Kidney glomerular epithelial cell (primary cell): ENCODE measurements around the gene THAP2.

ENCODE experiments used
- DNase-seq: peaks from one replicate; lab custom pipeline; 2025; lab: John Stamatoyannopoulos, UW

Gene THAP2

DNA sequence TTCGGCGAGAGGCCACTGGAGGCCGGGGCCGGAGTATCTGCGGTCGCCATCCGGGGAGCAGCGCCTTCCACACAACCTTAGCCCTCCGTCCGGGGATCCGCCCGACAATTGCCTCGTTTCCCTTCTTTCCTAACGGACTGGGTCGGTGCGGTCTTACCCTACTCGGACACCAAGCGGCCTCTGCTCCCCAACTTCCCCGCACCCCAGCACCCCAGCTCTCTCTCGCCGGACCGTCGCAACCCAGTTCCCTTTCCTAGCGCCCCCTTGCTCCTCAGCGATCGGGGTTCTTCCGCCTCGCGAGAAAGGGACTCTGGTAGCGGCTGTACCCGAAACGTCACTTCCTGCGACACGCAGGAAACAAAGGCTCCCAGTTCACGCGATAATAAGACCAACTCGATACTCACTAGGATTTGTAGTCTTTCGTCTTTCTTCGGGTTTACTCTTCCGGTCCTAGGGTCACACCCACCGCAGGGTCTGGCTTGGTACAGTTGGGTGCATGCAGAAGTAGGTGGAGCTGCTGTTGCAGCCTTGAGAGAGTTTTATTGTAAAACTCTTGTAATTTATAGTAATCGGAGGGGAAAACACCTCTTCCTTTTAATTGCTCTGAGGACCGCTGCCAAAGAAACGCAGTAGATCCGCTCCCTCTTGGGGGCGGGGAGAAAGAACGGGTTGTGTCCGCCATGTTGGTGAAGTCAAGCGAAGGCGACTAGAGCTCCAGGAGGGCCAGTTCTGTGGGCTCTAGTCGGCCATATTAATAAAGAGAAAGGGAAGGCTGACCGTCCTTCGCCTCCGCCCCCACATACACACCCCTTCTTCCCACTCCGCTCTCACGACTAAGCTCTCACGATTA lies at the start of gene THAP2, which contains the start of gene ZFC3H1:
THAP2 (plus strand) TSS at position 741 of the 850 bp plus-strand sequence. CDS start 209 bp downstream, outside the sequence.
ZFC3H1 (minus strand) TSS at position 288 of the 850 bp plus-strand sequence; CDS start at position 50, 238 bp downstream.
- peak; percentile 99 for DNase-seq

DNA sequence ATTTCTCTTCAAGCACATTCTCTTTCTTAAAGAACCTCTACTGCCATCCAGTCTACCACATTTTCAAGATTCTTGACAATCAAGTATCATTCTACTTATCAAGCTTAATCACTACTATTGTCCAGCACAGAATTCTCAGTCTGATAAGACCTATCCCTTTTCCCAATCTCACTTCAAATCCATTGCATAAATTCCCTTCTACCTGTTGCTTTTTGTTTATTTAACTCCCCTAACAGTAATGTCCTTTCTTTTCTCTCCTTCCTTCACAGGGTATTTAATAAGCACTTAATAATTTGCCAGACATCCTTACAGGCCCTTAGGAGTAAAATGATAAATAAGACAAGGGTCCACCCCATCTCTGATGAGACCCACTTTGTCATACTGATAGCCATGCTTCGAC lies 42.2 kb upstream of the THAP2 start:
- no peak for DNase-seq

GRCh38 chr12:71625476-71625875 lies 38.6 kb upstream of the THAP2 start:
- no peak for DNase-seq

DNA sequence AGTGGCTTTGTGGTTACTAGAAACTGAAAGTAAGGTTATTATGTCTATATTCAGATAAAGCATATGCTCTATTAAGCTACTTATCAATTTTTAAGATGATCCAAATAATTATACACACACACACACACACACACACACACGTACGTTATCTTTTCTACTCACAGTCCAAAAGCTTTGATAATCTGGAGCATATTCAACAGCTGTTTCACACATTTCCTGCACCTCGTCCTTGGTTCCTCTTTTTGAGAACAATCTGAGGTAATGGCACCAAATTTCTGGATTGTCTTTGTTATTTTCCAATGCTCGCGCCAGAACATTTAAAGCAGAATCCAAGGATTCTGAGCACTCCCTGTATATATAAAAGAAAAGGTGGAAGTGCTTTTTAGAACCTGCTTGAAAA lies 38.0 kb upstream of the THAP2 start:
- no peak for DNase-seq

DNA sequence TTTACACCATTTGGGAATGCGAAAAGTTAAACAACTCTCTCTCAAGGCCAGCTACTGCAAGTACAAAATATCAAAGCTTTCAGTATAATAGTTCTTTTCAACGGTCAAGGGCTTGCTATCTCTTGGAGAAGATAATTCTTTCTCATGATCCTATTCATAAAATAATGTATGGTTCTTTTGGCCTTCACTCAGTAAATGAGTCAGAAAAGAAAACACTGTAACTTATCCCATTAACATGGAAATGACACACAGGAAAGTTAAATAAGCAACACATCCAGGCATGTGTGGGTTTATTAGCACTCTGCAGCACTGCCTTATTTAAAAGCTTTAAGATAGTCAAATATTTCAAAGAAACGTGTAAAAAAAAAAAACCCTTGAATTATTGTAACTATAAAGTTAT lies 37.3 kb upstream of the THAP2 start:
- no peak for DNase-seq

DNA sequence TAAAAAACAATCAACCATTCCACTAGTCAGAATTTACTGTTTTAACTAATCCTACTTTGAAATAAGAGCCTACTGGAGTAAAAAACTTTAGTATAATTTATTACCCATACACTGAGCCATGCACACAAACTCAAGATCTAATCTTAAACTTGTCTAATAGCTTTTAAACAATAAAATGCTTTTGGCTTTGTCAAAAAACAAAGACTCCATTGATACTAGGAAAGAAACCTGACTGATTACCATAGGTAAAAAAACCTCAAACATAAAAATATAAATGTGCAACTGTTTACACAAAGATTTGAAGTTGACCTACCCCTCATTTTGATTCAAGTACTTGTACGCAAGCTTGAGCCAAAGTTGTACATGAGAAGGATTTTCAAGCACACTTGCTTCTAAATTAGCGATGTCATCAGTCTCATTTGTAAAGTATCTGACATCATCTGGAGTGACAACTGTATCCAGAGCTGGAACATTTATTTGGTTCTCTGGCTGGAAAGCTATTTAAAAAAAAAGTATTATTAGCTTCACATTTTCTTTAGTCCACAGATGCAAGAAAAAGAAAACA lies 36.6 kb upstream of the THAP2 start:
- DNase-seq: no peak

- peak; percentile 54 for DNase-seq
Observed at GRCh38 chr12:71636704-71637115, 27.4 kb upstream of the THAP2 start.

GRCh38 chr12:71638499-71638898 lies 25.6 kb upstream of the THAP2 start:
- DNase-seq: no peak

DNA sequence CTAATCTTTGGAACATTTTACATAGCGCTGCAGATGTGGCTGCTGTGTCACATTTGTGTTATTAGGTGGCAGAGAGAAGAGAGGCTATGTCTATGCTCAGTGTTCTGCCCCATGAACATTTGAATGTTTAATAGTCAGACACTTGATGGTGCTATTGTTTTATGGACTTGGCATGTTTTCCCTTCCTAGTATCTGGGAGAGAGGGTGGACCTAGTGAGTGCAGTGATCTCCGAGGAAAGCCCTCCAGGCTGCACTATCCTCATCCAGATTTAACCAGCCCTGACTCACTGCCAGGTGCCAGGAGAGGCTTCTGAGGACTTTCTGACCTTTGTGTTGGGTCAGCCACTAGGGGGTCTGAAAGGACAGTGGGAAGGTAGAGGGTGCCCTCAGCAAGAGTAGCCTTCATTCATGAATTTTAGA lies 24.8 kb upstream of the THAP2 start:
- no peak for DNase-seq

GRCh38 chr12:71640316-71640715 lies 23.8 kb upstream of the THAP2 start:
- no peak for DNase-seq

- no peak for DNase-seq
Observed at GRCh38 chr12:71641390-71641789, 22.7 kb upstream of the THAP2 start.

- DNase-seq: no peak
Observed at GRCh38 chr12:71642264-71642663, 21.8 kb upstream of the THAP2 start.

GRCh38 chr12:71645268-71645667 lies 18.8 kb upstream of the THAP2 start:
- no peak for DNase-seq

- no peak for DNase-seq
Observed at GRCh38 chr12:71646512-71646911, 17.6 kb upstream of the THAP2 start.

- DNase-seq: no peak
Observed at GRCh38 chr12:71648537-71648936, 15.6 kb upstream of the THAP2 start.

DNA sequence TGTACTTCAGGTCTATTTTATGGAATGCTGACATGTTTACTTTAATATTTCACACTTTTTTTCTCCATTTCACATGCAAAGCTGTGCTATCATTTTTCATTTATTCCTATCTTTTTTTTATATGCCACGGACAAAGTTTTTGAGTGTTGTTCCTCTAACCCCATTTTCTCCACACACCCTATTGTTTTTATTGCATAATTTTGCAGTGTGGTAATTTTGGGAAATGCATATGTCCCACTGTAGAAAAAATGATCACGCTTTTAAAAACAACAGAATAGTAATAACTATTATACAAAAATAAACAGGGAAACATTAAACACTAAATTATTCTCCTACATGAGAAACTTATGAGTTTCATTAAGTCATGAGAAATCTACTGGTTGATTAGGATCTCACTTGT lies 14.7 kb upstream of the THAP2 start:
- no peak for DNase-seq

DNA sequence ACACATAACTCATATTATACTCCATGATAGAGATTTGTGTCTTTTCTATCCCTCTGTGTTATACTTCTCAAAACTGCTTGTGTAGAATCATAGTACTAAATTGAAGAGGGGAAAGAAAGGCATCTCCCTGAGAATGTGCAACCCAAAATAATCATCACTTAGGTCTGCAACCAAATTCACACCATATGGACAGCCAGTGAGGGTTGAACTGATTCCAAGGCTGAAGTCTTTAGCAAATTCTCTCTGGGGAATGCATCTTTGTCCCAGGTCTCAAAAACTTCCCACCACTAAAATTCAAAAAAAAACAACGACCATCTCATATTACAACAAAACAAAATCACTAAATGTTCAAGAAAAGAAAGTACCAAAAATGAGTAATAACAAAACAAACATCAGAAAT lies 11.4 kb upstream of the THAP2 start:
- no peak for DNase-seq

GRCh38 chr12:71653137-71653536 lies 11.0 kb upstream of the THAP2 start:
- DNase-seq: no peak

DNA sequence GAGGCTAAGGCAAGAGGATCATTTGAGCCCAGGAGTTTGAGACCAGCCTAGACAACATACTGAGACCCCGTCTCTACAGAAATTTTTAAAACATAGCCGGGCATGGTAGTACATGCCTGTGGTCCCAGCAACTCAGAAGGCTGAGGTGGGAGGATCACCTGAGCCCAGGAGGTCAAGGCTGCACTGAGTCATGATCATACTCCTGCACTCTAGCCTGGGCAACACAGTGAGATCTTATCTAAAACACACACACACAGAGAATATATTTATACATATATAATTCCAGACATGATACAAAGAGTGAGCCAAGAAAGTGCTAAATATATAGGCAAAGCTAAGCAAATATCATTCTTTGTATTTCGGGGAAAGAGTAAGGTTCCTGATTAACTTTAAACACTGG lies 9.9 kb upstream of the THAP2 start:
- DNase-seq: no peak

DNA sequence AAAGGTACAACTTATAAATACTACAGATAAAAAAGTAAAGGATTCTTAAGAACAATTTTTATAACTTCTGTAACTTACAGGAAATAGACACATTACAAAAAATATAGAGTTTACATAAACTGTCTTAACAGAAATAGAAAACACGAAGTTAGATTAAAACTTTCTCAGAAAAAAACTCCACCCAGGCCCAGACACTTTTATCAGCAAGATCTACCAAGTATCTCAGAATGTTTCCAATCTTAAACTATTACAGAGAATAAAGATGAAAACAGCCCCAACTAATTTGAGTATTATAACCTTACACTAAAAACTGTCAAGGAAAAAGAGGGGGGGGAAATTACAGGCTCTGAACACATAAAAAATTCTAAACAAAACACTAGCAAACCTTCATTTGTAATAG lies 8.6 kb upstream of the THAP2 start:
- DNase-seq: no peak

DNA sequence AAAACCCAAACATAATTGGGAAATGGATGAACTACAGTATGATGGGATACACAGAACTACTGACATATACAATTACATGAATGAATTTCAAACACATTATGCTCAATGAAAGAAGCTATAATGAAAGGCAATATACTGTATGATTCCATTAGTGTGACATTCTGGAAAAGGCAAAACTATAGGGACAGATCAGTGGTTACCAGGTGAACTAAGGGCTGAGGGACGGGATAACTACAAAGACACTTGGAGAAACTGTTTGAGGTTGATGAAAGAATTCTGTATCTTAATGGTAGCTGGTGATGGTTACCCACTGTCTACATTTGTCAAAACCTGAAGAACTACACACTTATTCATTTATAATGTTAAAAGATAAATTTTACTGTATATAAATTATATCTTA lies 8.2 kb upstream of the THAP2 start:
- no peak for DNase-seq

DNA sequence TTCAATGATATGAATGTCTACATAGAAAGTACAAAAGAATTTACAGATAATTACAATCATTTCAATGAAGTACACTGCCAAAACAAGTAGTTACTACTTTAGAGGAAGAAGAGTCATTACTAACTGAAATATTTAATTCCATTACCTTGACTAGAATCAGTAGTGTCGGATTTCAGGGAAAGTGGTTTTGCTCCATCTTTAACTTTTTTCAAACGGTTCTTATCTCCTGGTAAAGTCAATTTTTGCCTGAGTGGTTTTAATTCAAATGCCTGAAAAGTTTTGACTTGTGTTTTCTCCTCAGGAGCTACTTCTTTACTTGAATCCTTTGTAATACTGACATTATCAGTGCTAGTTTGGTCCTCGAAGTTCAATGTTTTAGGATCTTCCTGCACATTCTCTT lies 7.4 kb upstream of the THAP2 start:
- no peak for DNase-seq

GRCh38 chr12:71661977-71662530 lies 2.0 kb upstream of the THAP2 start:
- no peak for DNase-seq
